Stomach (tissue), 4 donors: ENCODE measurements around the gene CERK.

ENCODE experiments used
- CTCF ChIP-seq, 7 experiments: fragments of 450-650 bp in 4 of 7; fragments of 200-600 bp in 3 of 7; sonication (generic) in 3 of 7; IDR thresholded peaks; one replicate each; pipeline ENCODE4 v1.5.1; 2016 to 2019; ENCODE audit warnings: antibody characterized with exemption in 7 of 7, control low read depth in 2 of 7, mild to moderate bottlenecking in 1 of 7
- POLR2A ChIP-seq, 4 donors: fragments of 450-650 bp; IDR thresholded peaks; one replicate each; pipeline ENCODE4 v1.6.1; 2016; ENCODE audit warnings: antibody characterized with exemption in 4 of 4, control low read depth in 2 of 4, mild to moderate bottlenecking in 1 of 4, moderate library complexity in 1 of 4

- no peak for TF ChIP-seq POLR2A (IDR thresholded peaks at IDR 0.05)
- TF ChIP-seq CTCF (IDR thresholded peaks at IDR 0.05): no peak
Observed at GRCh38 chr22:46742576-46743221, 4.6 kb upstream of the CERK start.
